Adrenal gland (tissue), 5 donors: ENCODE measurements around the gene ZNF384.

Experiments used
- CTCF ChIP-seq, 6 experiments: fragments of 450-650 bp in 4 of 6; fragments of 200-600 bp in 2 of 6; sonication (generic) in 1 of 6; IDR thresholded peaks; 1 replicate in 5 of 6; 2 replicates in 1 of 6; pipeline versions ENCODE4 v1.5.1 to v1.8.0; 2016 to 2021; ENCODE audit warnings: antibody characterized with exemption in 6 of 6, mild to moderate bottlenecking in 2 of 6, moderate library complexity in 1 of 6
- POLR2A ChIP-seq, 2 donors: fragments of 450-650 bp; IDR thresholded peaks; one replicate each; pipeline ENCODE4 v1.6.1; 2017; ENCODE audit warnings: antibody characterized with exemption in 2 of 2, mild to moderate bottlenecking in 2 of 2, moderate library complexity in 1 of 2
- donor health status: DM: no; HTN: no; CAD: no.

GRCh38 chr12:6722863-6723262 lies 33.7 kb upstream of the ZNF384 start:
- TF ChIP-seq CTCF (IDR thresholded peaks at IDR 0.05) (no peak), POLR2A (IDR thresholded peaks at IDR 0.05) (no peak)
